Nephron progenitor cell (in vitro differentiated cells): ENCODE data around the gene CLIC3.

ENCODE experiments used
- DNase-seq: peaks from one replicate; pipeline ENCODE4 v3.0.0; 2021
- H3K27ac Mint-ChIP-seq: 2 replicates; pipeline ENCODE4 v1.8.0; 2021; ENCODE audit warnings: mild to moderate bottlenecking, moderate library complexity, mixed read lengths
- H3K27me3 Mint-ChIP-seq: 2 replicates; pipeline ENCODE4 v1.8.0; 2021; ENCODE audit warnings: mild to moderate bottlenecking, low read depth, mixed read lengths; ENCODE audit not compliant: poor library complexity
- H3K36me3 Mint-ChIP-seq: 2 replicates; pipeline ENCODE4 v1.8.0; 2021; ENCODE audit warnings: low read depth, mixed read lengths
- H3K4me1 Mint-ChIP-seq: 2 replicates; pipeline ENCODE4 v1.8.0; 2021; ENCODE audit warnings: mixed read lengths
- H3K4me3 Mint-ChIP-seq: 2 replicates; pipeline ENCODE4 v1.8.0; 2021; ENCODE audit warnings: mild to moderate bottlenecking, moderate library complexity, mixed read lengths
- H3K9me3 Mint-ChIP-seq: 2 replicates; pipeline ENCODE4 v1.8.0; 2021; ENCODE audit warnings: mild to moderate bottlenecking, moderate library complexity, mixed read lengths
- TF ChIP-seq, protein P1 (sequence below): fragments of 200-600 bp; sonication (generic); IDR thresholded peaks from 2 replicates; pipeline ENCODE4 v1.5.0; 2021; ENCODE audit warnings: antibody characterized with exemption

Gene CLIC3

DNA sequence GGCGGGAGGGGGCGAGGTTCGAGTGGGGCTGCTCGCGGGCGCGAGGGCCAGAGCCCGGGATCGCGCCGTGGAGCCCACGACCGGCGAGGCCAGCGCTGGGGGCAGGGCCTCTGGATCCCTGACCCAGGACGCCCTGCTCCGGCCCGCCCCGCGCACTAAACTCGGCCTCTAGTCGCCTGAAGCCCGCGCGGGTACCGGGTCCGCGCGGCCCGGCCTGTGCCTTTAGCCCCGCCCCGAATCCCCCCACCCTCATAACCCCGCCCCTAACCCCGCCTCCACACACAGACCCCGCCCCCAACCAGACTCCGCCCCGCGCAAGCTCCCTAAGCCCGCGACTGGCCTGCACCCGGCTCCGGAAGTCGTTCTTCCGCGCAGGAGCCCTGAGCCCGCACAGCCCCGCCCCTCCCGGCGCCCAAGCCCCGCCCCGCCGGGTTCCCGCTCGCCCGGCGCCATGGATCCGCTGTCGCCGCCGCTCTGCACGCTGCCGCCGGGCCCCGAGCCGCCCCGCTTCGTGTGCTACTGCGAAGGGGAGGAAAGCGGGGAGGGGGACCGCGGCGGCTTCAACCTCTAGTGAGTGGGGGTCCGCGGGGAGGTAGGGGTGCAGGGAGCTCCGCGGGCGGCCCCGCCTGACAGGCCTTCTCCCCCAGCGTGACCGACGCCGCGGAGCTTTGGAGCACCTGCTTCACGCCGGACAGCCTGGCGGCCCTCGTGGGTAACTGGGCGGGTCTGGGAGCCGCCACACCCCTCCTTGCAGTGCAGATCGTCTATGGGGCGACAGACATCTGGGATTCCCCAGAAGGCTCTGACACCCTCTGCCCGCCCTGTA is 4.2 kb downstream of the CLIC3 start, which contains the start of gene PAXX:
Gene PAXX, plus strand, starts transcription at position 430 of the 826 bp plus-strand sequence. Its CDS starts 22 bp downstream, at position 452.
- no peak within 1 kb of the TSS for H3K27ac Mint-ChIP-seq
- TF ChIP-seq, protein P1, sequence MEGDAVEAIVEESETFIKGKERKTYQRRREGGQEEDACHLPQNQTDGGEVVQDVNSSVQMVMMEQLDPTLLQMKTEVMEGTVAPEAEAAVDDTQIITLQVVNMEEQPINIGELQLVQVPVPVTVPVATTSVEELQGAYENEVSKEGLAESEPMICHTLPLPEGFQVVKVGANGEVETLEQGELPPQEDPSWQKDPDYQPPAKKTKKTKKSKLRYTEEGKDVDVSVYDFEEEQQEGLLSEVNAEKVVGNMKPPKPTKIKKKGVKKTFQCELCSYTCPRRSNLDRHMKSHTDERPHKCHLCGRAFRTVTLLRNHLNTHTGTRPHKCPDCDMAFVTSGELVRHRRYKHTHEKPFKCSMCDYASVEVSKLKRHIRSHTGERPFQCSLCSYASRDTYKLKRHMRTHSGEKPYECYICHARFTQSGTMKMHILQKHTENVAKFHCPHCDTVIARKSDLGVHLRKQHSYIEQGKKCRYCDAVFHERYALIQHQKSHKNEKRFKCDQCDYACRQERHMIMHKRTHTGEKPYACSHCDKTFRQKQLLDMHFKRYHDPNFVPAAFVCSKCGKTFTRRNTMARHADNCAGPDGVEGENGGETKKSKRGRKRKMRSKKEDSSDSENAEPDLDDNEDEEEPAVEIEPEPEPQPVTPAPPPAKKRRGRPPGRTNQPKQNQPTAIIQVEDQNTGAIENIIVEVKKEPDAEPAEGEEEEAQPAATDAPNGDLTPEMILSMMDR, result no peak
- peak; percentile 99 for DNase-seq
- H3K9me3 Mint-ChIP-seq, result peaks cover 18% of the 10 kb centered on the region
- H3K4me3 Mint-ChIP-seq, result peak within 1 kb of the TSS; percentile 80
- H3K4me1 Mint-ChIP-seq, result peaks cover 25% of the 10 kb centered on the region
- H3K36me3 Mint-ChIP-seq, result no peaks in the 10 kb centered on the region
- H3K27me3 Mint-ChIP-seq, result peaks cover 28% of the 10 kb centered on the region

DNA sequence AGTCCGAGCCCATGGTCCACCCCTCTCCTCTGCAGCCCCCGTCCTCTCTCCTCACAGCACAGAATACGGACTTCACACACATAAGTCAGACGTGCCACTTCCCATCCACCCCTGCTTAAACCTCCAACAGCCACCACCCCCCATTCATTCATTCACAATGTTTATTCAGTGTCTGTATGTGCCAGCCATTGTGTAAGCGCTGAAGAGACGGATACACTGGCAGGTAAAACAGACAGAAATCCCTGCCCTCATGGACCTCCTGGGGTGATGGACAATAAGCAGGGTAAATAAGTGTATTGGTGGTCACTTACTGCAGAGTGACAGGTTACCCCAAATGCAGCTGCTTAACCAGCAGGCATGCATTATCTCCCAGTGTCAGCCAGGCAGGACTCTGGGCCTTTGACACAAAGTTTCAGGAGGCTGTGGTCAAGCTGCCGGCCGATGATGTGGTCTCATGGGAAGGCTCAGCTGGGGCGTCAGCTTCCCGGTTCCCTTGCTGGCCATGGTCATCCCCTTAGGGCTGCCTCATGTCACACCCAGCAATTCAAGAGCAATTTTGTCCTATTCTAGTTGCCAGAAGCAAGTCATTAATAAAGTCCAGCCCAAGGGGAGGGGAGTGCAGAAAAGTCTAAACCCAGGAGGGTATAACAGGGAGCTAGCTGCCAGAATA is 6.0 kb downstream of the CLIC3 start:
- TF ChIP-seq, protein P1, result no peak
- H3K36me3 Mint-ChIP-seq, result no peaks in the 10 kb centered on the region
- H3K4me3 Mint-ChIP-seq, result peak overlapping the region; percentile 54
- no peak for DNase-seq
- H3K27ac Mint-ChIP-seq, result no peak overlapping the region
- H3K27me3 Mint-ChIP-seq, result peaks cover 32% of the 10 kb centered on the region
- peaks cover 25% of the 10 kb centered on the region for H3K4me1 Mint-ChIP-seq
- peaks cover 18% of the 10 kb centered on the region for H3K9me3 Mint-ChIP-seq

DNA sequence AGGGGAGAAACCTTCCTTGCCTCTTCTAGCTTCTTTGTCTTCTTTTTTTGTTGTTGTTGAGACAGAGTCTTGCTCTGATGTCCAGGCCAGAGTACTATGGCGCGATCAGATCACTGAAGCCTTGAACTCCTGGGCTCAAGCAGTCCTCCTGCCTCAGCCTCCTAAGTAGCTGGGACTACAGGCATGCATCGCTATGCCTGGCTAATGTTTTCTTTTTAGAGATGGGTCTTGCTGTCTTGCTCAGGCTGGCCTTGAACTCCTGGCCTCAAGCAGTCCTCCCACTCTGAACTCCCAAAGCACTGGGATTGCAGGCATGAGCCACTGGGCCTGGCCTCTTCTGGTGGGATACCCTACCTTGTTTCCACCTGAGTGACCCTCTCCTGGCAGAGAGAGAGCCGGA is 7.5 kb downstream of the CLIC3 start:
- Mint-ChIP-seq H3K9me3 (peaks cover 18% of the 10 kb centered on the region), H3K27me3 (peaks cover 31% of the 10 kb centered on the region), H3K4me1 (peaks cover 28% of the 10 kb centered on the region), H3K27ac (no peak overlapping the region), H3K4me3 (no peak overlapping the region), H3K36me3 (no peaks in the 10 kb centered on the region)
- DNase-seq, result no peak
- TF ChIP-seq, protein P1, result no peak

DNA sequence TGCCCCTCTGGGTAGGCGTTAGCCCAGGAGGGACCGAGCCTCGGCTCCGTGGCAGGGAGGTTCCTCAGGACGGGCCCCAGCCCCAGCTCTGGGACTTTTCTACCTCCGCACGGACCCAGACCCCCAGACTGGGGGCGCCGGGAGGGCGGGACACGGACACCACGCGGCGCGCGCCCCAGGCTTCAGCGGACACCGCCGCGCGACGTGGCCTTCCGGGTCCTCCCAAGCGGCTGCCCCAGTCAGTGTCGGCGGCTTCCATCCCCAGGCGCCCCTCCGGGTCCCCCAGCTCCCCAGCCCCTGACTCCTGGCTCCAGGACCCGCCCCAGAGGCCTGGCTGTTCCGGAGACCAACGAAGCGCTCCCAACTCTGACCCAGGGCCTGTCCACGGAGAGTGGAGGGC is 10.5 kb downstream of the CLIC3 start:
- DNase-seq, result peak; percentile 5
- no peaks in the 10 kb centered on the region for H3K36me3 Mint-ChIP-seq
- H3K27me3 Mint-ChIP-seq, result peaks cover 34% of the 10 kb centered on the region
- peaks cover 9% of the 10 kb centered on the region for H3K9me3 Mint-ChIP-seq
- H3K27ac Mint-ChIP-seq, result no peak overlapping the region
- peaks cover 31% of the 10 kb centered on the region for H3K4me1 Mint-ChIP-seq
- no peak overlapping the region for H3K4me3 Mint-ChIP-seq
- TF ChIP-seq, protein P1, result no peak

DNA sequence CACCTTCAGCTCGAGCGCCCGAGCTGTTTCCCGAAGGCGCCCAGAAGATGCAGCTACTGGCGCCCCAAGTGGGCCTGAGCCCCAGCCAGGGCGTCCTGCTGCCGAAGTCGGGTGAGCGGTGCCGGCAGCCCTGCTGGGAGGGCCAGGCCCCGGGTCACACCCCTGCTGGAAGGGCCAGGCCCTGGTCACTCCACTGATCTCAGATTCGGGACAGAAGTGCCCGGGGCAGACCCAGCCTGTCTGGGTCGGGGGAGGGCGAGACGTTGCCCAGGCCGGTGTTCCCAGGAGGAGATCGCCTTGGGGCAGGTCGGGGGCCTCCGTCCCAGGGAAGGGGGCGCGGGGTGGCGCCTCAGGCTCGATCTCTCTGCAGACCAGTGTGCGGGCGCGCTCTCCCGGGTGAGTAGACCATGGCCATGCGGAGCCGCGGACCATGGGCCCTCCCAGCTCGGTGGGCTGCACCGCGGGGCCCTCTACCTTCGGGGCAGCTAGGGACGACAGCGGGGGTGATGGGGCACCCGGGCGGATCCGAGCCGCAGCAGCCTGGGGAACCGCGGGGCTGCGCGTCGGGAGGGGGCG is 11.3 kb downstream of the CLIC3 start:
- peaks cover 35% of the 10 kb centered on the region for H3K4me1 Mint-ChIP-seq
- peaks cover 2% of the 10 kb centered on the region for H3K9me3 Mint-ChIP-seq
- TF ChIP-seq, protein P1, result no peak
- peaks cover 33% of the 10 kb centered on the region for H3K27me3 Mint-ChIP-seq
- H3K4me3 Mint-ChIP-seq, result no peak overlapping the region
- no peaks in the 10 kb centered on the region for H3K36me3 Mint-ChIP-seq
- DNase-seq, result no peak
- H3K27ac Mint-ChIP-seq, result no peak overlapping the region
